HS-27A (cell line): ENCODE measurements around the gene NACA.
A peak's percentile ranks its signal among the peaks of the same experiment; 100 is the strongest.
"Not testable (repeated sequence)": the region's sequence is repeated elsewhere in the genome, so short reads cannot be mapped to it uniquely, and the experiment has no call there.

ENCODE experiments used
- DNase-seq: peaks from one replicate; pipeline ENCODE4 v3.0.0-alpha.2; 2012; ENCODE audit warnings: low read depth, missing footprints

NACA gene

GRCh38 chr12:56723889-56724700 is 1.0 kb downstream of the NACA start:
- no peak for DNase-seq

- no peak for DNase-seq
These were observed 1.7 kb downstream of the NACA start for GRCh38 chr12:56723352-56723751.

- no peak for DNase-seq
These were observed 2.3 kb downstream of the NACA start for GRCh38 chr12:56722832-56723231.

GRCh38 chr12:56721721-56722120 is 3.4 kb downstream of the NACA start:
- no peak for DNase-seq

- DNase-seq: no peak
These were observed 3.9 kb downstream of the NACA start for GRCh38 chr12:56721216-56721615.

- DNase-seq: no peak
These were observed 4.4 kb downstream of the NACA start for GRCh38 chr12:56720731-56721151.

- no peak for DNase-seq
These were observed 6.0 kb downstream of the NACA start for GRCh38 chr12:56719056-56719455.

- no peak for DNase-seq
These were observed 6.5 kb downstream of the NACA start for GRCh38 chr12:56718636-56719035.

- no peak for DNase-seq
These were observed 7.0 kb downstream of the NACA start for GRCh38 chr12:56718149-56718548.

GRCh38 chr12:56716933-56717880 is 7.9 kb downstream of the NACA start:
- no peak for DNase-seq

- DNase-seq: no peak
These were observed 8.6 kb downstream of the NACA start for GRCh38 chr12:56716458-56716857.

- DNase-seq: no peak
These were observed 9.3 kb downstream of the NACA start for GRCh38 chr12:56715798-56716197.

GRCh38 chr12:56714431-56714929 is 10.6 kb downstream of the NACA start:
- no peak for DNase-seq

- no peak for DNase-seq
These were observed 11.8 kb downstream of the NACA start for GRCh38 chr12:56713345-56713744.

GRCh38 chr12:56709759-56710376 is 15.2 kb downstream of the NACA start:
- no peak for DNase-seq

GRCh38 chr12:56704522-56704921 is 20.6 kb downstream of the NACA start:
- DNase-seq: not testable (repeated sequence)

- DNase-seq: no peak
These were observed 26.0 kb downstream of the NACA start for GRCh38 chr12:56699020-56699661.

GRCh38 chr12:56695327-56696101 is 29.6 kb downstream of the NACA start:
- DNase-seq: no peak

- no peak for DNase-seq
These were observed 30.9 kb downstream of the NACA start for GRCh38 chr12:56694161-56694560.

- no peak for DNase-seq
These were observed 36.3 kb downstream of the NACA start for GRCh38 chr12:56688846-56689109.

GRCh38 chr12:56688129-56688845 is 36.8 kb downstream of the NACA start, which contains the start of gene PTGES3:
TSS of gene PTGES3 (minus strand) at chr12:56688284. CDS start at chr12:56687999, 285 bp downstream.
- peak; percentile 93 for DNase-seq
